Skeletal muscle tissue (tissue), 4 donors: Measurements from ENCODE around the gene TNIK. TPM values are rescaled to one million over a fixed set of nuclear protein-coding genes. Genes with fewer than 3 reads are reported as not detected.

Experiments
- H3K27ac ChIP-seq: one replicate; pipeline ENCODE4 v1.7.0; 2013; ENCODE audit warnings: mild to moderate bottlenecking, low read depth, low read length, inconsistent platforms
- H3K27me3 ChIP-seq, 3 donors: one replicate each; pipeline ENCODE4 v1.7.0; 2013; ENCODE audit warnings: low read length in 3 of 3; ENCODE audit not compliant: control insufficient read depth in 3 of 3, insufficient read depth in 3 of 3
- H3K36me3 ChIP-seq, 3 donors: one replicate each; pipeline ENCODE4 v1.7.0; 2013; ENCODE audit warnings: low read length in 3 of 3; ENCODE audit not compliant: control insufficient read depth in 3 of 3, insufficient read depth in 3 of 3
- H3K4me1 ChIP-seq, 3 donors: one replicate each; pipeline ENCODE4 v1.7.0; 2013; ENCODE audit warnings: low read length in 3 of 3, mild to moderate bottlenecking in 3 of 3; ENCODE audit not compliant: control insufficient read depth in 3 of 3, insufficient read depth in 3 of 3
- H3K4me3 ChIP-seq, 3 donors: one replicate each; pipeline ENCODE4 v1.7.0; 2013; ENCODE audit warnings: low read length in 3 of 3
- H3K9ac ChIP-seq, 3 donors: one replicate each; pipeline ENCODE4 v1.7.0; 2013; ENCODE audit warnings: low read length in 3 of 3, mild to moderate bottlenecking in 3 of 3, moderate library complexity in 2 of 3, low read depth in 1 of 3
- H3K9me3 ChIP-seq, 3 donors: one replicate each; pipeline ENCODE4 v1.7.0; 2013; ENCODE audit warnings: low read length in 3 of 3; ENCODE audit not compliant: control insufficient read depth in 3 of 3
- total RNA-seq: library from RNA; depleted of rRNA; stranded (reverse); fragments of >200 nt; gene quantifications from one replicate; pipeline ENCODE4 v1.2.3, GENCODE V29; 2014
- donor health status: Osteomylitis.

Gene TNIK
- total RNA-seq, 1 donor from 2014 or later, result 31.3 TPM

GRCh38 chr3:171255236-171255806 is 204.9 kb downstream of the TNIK start:
- Histone ChIP-seq H3K36me3 (no peaks in the 10 kb centered on the region), H3K4me3 (no peak overlapping the region), H3K9ac (no peak overlapping the region), H3K9me3 (no peaks in the 10 kb centered on the region), H3K4me1 (peaks cover 13 to 25% (median 18%) of the 10 kb centered on the region in 3 donors), H3K27me3 (no peaks in the 10 kb centered on the region), H3K27ac (no peak overlapping the region)

- no peak overlapping the region for H3K9ac ChIP-seq
- peaks cover 14 to 25% (median 18%) of the 10 kb centered on the region in 3 donors for H3K4me1 ChIP-seq
- no peaks in the 10 kb centered on the region for H3K27me3 ChIP-seq
- no peaks in the 10 kb centered on the region for H3K36me3 ChIP-seq
- H3K27ac ChIP-seq, result no peak overlapping the region
- H3K4me3 ChIP-seq, result no peak overlapping the region
- H3K9me3 ChIP-seq, result no peaks in the 10 kb centered on the region
These were observed 205.9 kb downstream of the TNIK start for GRCh38 chr3:171254315-171254714.

GRCh38 chr3:171251835-171252234 is 208.4 kb downstream of the TNIK start:
- Histone ChIP-seq H3K27ac (no peak overlapping the region), H3K27me3 (no peaks in the 10 kb centered on the region), H3K36me3 (no peaks in the 10 kb centered on the region), H3K4me1 (peaks cover 2 to 8% (median 4%) of the 10 kb centered on the region in 3 donors), H3K9me3 (no peaks in the 10 kb centered on the region), H3K4me3 (no peak overlapping the region), H3K9ac (no peak overlapping the region)

- Histone ChIP-seq H3K36me3 (no peaks in the 10 kb centered on the region), H3K27me3 (no peaks in the 10 kb centered on the region)
These were observed 209.8 kb downstream of the TNIK start for GRCh38 chr3:171250444-171250843.

GRCh38 chr3:171249245-171249644 is 211.0 kb downstream of the TNIK start:
- H3K4me3 ChIP-seq, result no peak overlapping the region
- no peaks in the 10 kb centered on the region for H3K36me3 ChIP-seq
- H3K27me3 ChIP-seq, result no peaks in the 10 kb centered on the region
- H3K9ac ChIP-seq, result no peak overlapping the region
- H3K4me1 ChIP-seq, result peaks cover 0 to 8% (median 2%) of the 10 kb centered on the region in 3 donors
- H3K9me3 ChIP-seq, result no peaks in the 10 kb centered on the region
- H3K27ac ChIP-seq, result no peak overlapping the region

More at GRCh38 chr3:171250444-171250843, 209.8 kb downstream of the TNIK start:
- Histone ChIP-seq H3K4me1 (peaks cover 0 to 8% (median 2%) of the 10 kb centered on the region in 3 donors), H3K4me3 (no peak overlapping the region), H3K27ac (no peak overlapping the region), H3K9me3 (no peaks in the 10 kb centered on the region), H3K9ac (no peak overlapping the region)

GRCh38 chr3:171248426-171249111 is 211.6 kb downstream of the TNIK start:
- H3K4me1 ChIP-seq, result peaks cover 0 to 8% (median 2%) of the 10 kb centered on the region in 3 donors
- H3K4me3 ChIP-seq, result no peak overlapping the region
- no peaks in the 10 kb centered on the region for H3K36me3 ChIP-seq
- no peaks in the 10 kb centered on the region for H3K9me3 ChIP-seq
- H3K27me3 ChIP-seq, result no peaks in the 10 kb centered on the region
- no peak overlapping the region for H3K27ac ChIP-seq
- no peak overlapping the region for H3K9ac ChIP-seq

- Histone ChIP-seq H3K27me3 (no peaks in the 10 kb centered on the region), H3K9ac (no peak overlapping the region), H3K4me3 (no peak overlapping the region), H3K4me1 (peaks cover 0 to 8% (median 2%) of the 10 kb centered on the region in 3 donors), H3K36me3 (no peaks in the 10 kb centered on the region), H3K9me3 (no peaks in the 10 kb centered on the region), H3K27ac (no peak overlapping the region)
These were observed 214.1 kb downstream of the TNIK start for GRCh38 chr3:171245796-171246765.

GRCh38 chr3:171242951-171243350 is 217.3 kb downstream of the TNIK start:
- Histone ChIP-seq H3K27ac (no peak overlapping the region), H3K4me1 (peaks cover 0 to 7% (median 3%) of the 10 kb centered on the region in 3 donors), H3K4me3 (no peak overlapping the region), H3K36me3 (no peaks in the 10 kb centered on the region), H3K27me3 (no peaks in the 10 kb centered on the region), H3K9ac (no peak overlapping the region), H3K9me3 (no peaks in the 10 kb centered on the region)

- no peak overlapping the region for H3K27ac ChIP-seq
- no peaks in the 10 kb centered on the region for H3K9me3 ChIP-seq
- H3K4me3 ChIP-seq, result no peak overlapping the region
- no peaks in the 10 kb centered on the region for H3K27me3 ChIP-seq
- H3K9ac ChIP-seq, result no peak overlapping the region
- peaks cover 0 to 7% (median 3%) of the 10 kb centered on the region in 3 donors for H3K4me1 ChIP-seq
- no peaks in the 10 kb centered on the region for H3K36me3 ChIP-seq
These were observed 218.0 kb downstream of the TNIK start for GRCh38 chr3:171242170-171242569.
